Fibroblast of peridontal ligament (primary cell): Measurements from ENCODE around the gene BPIFB2.
"Not testable (repeated sequence)": the region's sequence is repeated elsewhere in the genome, so short reads cannot be mapped to it uniquely, and the experiment has no call there.

Experiments used
- DNase-seq: peaks from one replicate; pipeline ENCODE4 v3.0.0-alpha.2; 2010; ENCODE audit errors: extremely low read depth

BPIFB2 gene

GRCh38 chr20:33007376-33008335, at the start of gene BPIFB2:
Gene BPIFB2 (plus strand): TSS chr20:33007704. CDS start chr20:33008575, 871 bp downstream.
- DNase-seq, result no peak

- DNase-seq, result no peak
Measured at GRCh38 chr20:32958574-32958973, 48.9 kb upstream of the BPIFB2 start.

DNA sequence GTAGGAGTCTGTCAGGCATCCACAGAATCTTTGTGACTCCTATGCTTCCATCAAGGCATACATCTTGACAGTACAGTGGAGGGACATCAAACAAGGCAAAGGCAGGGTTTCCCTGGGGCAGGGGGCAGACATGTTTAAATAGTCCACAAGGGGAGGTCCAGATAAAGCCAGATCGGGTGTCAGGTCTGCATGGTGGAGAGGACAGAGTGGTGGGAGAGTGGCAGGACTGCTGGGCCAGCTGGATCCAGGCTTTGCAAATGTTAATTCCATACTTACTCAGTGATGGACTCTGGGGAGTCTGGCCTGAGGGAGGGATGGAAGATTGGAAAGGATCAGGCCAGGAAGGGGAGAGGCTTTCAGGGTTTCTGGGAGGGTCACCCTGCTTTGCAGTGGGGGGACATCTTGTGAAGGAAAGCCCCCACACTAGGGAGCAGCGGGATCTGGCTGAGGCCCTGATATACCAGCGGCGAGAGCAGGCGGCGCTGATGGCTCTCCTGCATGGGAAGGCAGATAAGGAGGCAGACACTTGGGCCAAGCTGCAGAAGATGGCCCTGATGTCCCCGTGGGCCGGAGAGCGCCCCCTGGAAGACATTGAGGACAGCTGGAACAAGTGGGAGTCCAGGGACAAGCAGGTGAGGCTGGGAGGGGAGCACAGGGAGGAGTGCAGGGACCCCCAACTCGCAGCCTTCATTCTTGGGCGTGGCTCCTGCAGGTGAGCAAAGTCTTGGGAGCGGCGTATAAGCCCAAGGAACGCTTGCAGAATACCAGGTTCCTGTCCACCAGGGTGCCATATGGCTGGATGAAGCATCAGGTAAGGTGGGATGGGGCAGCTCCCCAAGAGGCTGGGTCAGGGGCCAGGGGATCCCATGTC, 47.9 kb upstream of the BPIFB2 start:
- no peak for DNase-seq

GRCh38 chr20:32960222-32960518, 47.3 kb upstream of the BPIFB2 start:
- DNase-seq, result no peak

DNA sequence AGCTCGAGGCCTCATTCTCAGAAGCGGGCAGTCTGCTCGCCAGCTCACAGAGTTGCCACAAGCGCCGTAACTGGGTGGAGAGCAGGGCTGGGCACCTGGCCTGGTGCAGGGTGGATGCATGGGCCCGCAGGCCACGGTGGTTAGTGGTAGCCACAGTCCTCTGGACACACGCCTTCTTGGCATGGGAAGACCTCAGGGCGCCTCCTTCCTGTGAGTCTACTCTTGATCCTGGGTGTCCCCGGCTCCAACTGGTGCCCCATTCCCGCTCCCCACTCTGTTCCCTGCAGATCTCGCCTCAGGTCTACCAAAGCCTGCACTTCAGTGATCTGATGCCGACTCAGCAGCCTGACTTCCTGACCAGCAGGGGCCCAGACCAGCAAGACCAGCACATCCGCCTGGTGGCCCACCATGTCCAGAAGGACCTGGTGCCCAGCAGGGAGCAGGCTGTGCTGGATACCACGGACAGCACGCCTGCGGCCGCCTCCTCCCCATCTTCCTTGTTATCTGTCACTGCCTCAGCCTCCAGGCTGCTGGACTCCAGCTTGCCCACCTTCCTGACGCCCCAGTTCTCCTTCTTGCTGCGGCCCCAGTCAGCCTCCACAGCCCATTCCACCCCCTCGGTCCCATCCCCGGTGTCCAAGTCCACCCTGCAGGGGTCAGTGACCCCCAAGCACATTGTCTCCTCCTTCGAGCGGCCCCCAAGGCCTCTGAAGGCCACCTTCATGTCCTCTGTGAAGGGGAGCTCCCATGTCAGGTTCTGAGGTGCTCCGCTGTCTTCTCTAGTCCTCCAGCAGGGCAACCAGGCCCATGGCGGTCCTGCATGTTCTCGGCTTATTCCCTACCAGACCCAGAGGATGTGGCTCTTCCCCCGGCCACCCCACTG, 46.4 kb upstream of the BPIFB2 start:
- DNase-seq, result no peak

GRCh38 chr20:32962053-32962452, 45.5 kb upstream of the BPIFB2 start:
- no peak for DNase-seq

GRCh38 chr20:32962646-32963045, 44.9 kb upstream of the BPIFB2 start:
- not testable (repeated sequence) for DNase-seq

DNA sequence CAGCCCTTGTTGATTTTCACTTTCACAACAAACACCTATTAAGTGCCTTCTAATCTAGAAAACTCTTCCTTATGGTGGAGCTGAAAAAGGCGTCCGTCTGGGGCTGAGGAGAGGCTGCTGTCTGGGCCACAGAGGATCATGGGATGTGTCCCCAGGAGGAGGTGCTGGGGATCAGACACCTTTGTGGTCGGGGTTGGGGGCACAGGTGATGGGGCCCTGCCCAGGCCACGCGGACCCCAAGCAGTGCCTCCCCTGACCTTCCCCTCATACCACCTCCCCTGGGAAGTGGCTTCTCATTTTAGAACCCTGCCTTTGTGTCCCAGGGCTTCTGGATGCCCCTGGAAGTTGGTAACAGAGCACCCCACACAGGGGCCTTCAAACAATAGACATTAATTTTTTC, 44.3 kb upstream of the BPIFB2 start:
- no peak for DNase-seq

DNA sequence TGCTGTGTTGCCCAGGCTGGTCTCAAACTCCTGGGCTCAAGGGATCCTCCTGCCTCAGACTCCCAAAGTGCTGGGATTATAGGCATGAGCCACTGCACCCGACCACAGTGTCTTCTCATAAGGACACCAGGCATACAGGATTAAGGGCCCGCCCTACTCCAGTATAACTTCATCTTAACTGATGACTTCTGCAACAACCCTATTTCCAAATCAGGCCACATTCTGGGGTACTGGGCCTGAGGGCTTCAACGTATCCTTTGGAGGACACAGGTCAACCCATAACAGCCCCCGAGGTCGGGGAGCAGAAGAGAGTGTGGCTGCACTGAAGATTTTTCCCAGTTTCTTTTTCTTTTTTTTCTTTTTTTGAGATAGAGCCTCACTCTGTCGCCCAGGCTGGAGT, 42.9 kb upstream of the BPIFB2 start:
- no peak for DNase-seq

- DNase-seq, result no peak
Measured at GRCh38 chr20:32965115-32965514, 42.4 kb upstream of the BPIFB2 start.

DNA sequence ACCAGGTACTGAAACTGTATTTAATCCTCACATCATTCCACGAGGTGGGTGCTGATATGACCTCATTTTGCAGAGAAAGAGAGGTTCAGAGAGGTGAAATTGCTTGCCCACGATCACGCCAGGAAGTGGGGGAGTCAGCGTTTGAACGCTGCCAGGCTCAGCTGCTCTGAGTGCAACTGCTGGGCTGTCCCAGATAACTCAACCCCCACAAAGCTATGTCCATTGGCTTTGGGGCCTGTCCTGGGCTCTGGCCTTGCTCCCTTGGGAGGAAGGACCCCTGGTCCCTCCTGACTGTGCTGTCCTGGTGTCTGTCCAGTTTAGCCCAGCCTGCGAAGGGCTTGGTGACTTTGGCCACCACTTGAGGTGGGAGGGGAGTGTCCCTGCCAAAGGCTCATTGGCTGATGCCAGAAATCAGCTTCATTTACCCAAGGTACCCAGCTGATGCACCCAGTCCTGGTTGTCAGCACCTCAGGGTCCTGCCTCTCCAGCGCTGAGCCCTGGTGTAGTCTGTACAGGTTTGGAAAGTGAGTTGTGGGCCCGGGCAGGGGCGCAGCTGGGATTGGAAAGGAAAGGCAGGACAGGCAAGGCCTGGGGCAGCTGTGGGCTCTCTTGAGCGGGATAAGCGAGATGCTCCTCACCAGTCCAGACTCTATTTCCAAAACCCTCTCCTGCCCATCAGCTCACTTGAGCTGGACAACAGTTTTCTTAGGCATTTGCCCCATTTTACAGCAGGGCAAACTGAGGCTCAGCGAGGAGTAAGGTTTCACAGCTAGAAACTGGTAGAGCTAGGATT, 41.7 kb upstream of the BPIFB2 start:
- no peak for DNase-seq

DNA sequence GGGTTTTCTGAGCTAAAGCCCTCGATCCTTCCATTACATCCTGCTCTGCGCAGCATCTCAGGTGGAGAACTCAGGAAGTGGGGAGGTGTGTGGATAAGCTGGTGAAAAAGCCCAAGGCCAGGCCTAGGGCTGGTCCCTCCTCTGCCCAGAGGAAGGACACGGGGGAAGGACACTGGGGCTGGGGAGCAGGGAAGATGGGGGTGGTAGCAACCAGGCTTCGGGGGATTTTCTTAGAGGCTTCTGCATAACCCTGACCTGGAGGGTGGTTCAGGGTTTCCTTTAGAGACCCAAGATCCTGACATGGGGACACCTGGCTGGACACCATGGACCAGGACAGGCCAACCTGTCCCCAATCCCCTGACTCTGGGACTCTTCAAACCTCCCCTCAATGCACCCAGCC, 41.1 kb upstream of the BPIFB2 start:
- no peak for DNase-seq

DNA sequence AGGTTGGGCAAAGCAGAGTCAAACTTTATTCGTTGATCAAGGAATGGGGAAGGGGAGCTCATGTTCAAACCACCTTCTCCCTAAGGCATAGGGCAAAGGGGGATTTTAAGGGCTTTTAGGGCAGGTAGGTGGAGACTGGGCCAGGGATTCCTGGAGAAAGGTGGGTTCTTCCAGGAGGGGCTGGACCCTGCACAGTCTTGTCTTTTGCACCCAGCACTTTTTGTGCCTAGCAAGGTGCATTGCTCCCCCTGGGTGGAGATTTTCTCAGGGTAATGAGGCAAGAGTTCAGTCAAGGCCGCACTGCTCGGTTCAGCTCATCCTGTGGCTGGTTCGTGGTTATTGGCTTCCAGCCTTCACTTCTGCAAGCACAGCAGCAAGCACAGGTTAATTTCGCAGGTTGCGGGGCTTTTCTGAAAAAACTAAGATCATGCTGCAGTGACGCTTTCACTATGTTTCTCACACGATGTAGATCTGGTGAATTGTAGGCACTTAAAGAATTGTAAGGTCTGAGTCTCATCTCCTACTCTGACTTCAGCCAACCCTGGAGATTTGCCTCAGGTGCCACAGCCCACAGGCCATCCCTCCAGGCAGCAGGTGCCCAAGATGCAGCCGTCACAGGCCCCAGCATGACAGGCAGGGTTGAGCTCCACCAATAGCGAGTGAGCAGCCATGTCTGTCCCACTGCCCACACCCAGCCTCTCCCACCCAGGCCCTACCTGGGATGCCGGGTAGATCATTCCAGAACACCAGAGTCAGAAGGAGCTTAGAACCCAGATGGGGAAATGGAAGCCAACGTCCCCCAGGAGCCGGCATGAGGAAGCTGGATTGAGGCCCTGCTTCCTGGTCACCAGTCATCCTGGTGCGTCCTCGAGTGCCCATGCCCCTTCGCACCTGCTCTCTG, 40.4 kb upstream of the BPIFB2 start:
- no peak for DNase-seq

GRCh38 chr20:32967961-32968457, 39.5 kb upstream of the BPIFB2 start:
- DNase-seq, result no peak

DNA sequence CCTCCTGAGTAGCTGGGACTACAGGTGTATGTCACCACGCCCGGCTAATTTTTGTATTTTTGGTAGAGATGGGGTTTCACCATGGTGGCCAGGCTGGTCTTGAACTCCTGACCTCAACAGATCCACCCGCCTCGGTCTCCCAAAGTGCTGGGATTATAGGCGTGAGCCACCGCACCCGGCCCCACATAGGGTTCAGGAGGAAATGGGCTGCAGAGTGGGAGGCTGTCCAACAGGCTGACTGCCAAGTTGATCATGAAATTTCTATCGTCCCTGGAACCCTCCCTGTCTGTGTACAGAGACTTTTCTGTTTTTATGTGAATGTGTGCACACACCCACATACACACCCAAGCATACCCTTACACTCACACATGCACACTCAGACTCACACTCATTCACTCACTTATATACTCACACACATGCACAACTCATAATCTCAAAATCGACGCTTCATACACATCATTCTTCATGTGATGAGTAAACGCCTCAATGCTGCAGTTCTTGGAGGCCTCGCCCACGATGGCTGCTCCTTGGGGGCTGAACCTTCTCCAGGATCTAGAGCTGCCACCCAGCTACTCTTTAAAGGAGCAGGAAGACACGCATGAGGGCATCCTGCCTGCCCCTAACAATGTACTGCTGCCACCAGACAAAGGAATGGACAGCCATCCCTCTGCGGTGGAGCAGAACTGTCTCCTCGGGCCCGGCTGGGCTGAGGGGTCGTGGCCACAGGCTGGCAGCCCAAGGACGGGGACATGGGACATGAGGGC, 38.8 kb upstream of the BPIFB2 start:
- no peak for DNase-seq

DNA sequence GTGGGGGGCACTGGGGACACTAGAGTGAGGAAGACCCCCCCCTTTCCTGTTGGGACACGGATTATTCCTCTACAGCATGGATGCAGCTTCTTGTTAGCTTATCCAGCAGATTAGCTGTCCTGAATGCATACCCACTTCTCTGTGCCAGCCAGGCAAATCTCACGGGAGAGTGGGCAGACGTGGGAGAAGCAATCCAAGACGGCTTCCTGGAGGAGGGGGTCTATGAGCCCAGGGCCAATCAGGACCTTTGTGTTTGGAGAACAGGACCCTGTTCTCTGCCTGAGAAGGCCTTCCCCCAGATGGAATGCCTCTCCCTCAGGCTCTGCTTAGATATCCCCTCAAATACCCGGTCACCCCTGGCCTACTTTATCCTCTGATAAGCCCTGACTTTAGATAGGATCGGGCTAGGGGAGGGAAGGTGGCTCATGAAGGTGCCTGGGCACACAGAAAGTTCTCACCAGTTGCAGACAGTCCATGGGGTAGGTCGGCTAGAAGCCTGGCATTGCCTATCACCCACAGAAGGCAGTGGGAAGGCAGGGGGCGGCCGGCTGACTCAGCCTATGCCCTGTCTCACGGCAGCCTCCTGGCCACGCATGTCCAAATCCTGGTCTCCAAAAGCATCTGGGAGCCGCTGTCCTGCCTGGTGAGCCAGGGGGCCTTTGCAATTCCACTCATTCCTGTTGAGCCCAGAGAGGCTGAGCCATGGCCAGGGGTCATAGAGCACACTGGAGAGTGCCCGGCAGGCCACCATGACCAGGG, 38.0 kb upstream of the BPIFB2 start:
- no peak for DNase-seq

- DNase-seq, result no peak
Measured at GRCh38 chr20:32970115-32970972, 37.2 kb upstream of the BPIFB2 start.
